ENCODE data around the gene AKTIP.

AKTIP gene

GRCh38 chr16:53453928-53454327 lies 49.1 kb downstream of the AKTIP start:
- DNase-seq (ENCODE audit: extremely low read depth, low read depth): no peak
- no peak for TF ChIP-seq CTCF (IDR thresholded peaks at IDR 0.05; ENCODE audit: low read depth, low read length, missing control alignments)
- H3K4me3 ChIP-seq (replicated peaks; ENCODE audit: low read depth, low read length): no peak overlapping the region

- DNase-seq (ENCODE audit: extremely low read depth, low read depth): no peak
- TF ChIP-seq CTCF (IDR thresholded peaks at IDR 0.05; ENCODE audit: low read depth, low read length, missing control alignments): no peak
- no peak overlapping the region for H3K4me3 ChIP-seq (replicated peaks; ENCODE audit: low read depth, low read length)
Observed at GRCh38 chr16:53449816-53450517, 53.0 kb downstream of the AKTIP start.

GRCh38 chr16:53446090-53446489 lies 56.9 kb downstream of the AKTIP start:
- TF ChIP-seq CTCF (IDR thresholded peaks at IDR 0.05; ENCODE audit: low read depth, low read length, missing control alignments): no peak
- no peak for DNase-seq (ENCODE audit: extremely low read depth, low read depth)
- no peak overlapping the region for H3K4me3 ChIP-seq (replicated peaks; ENCODE audit: low read depth, low read length)

- TF ChIP-seq CTCF (IDR thresholded peaks at IDR 0.05; ENCODE audit: low read depth, low read length, missing control alignments): no peak
- DNase-seq (ENCODE audit: extremely low read depth, low read depth): no peak
Observed at GRCh38 chr16:53445534-53445933, 57.5 kb downstream of the AKTIP start.

More at GRCh38 chr16:53445534-53445933, 57.5 kb downstream of the AKTIP start:
- H3K4me3 ChIP-seq (replicated peaks; ENCODE audit: low read depth, low read length): no peak overlapping the region
